ENCODE measurements around the gene RGS6. TPM values are rescaled to one million over a fixed set of nuclear protein-coding genes. Genes with fewer than 3 reads are reported as not detected.
A peak's percentile ranks its signal among the peaks of the same experiment; 100 is the strongest.

RGS6 gene
- total RNA-seq, 3 donors from 2014 or later: 3.4 to 9.2 (median 4.5) TPM

GRCh38 chr14:72409047-72409446, 476.8 kb downstream of the RGS6 start:
- intact Hi-C loops (cut with DNase I; ENCODE audit: low total_unique reads): no loop called here
- Histone ChIP-seq H3K27me3 (no peaks in the 10 kb centered on the region), H3K4me3 (no peak overlapping the region), H3K36me3 (no peaks in the 10 kb centered on the region), H3K27ac (no peak overlapping the region), H3K9me3 (no peaks in the 10 kb centered on the region), H3K4me1 (no peaks in the 10 kb centered on the region)
- no peak for TF ChIP-seq POLR2A (IDR thresholded peaks at IDR 0.05)
- no peak for TF ChIP-seq CTCF (IDR thresholded peaks at IDR 0.05)
- TF ChIP-seq POLR2AphosphoS5 (IDR thresholded peaks at IDR 0.05): no peak
- DNase-seq (ENCODE audit: low spot score in 2 of 2): no peak

GRCh38 chr14:72416081-72416849, 484.0 kb downstream of the RGS6 start:
- no peaks in the 10 kb centered on the region for H3K27me3 ChIP-seq
- H3K4me3 ChIP-seq: no peak overlapping the region
- peak overlapping the region in 1 of 2 donors; percentile 43 for H3K27ac ChIP-seq
- intact Hi-C loops (cut with DNase I; ENCODE audit: low total_unique reads): no loop called here
- H3K4me1 ChIP-seq: no peaks in the 10 kb centered on the region
- DNase-seq (ENCODE audit: low spot score in 2 of 2): no peak
- no peaks in the 10 kb centered on the region for H3K36me3 ChIP-seq
- TF ChIP-seq POLR2A (IDR thresholded peaks at IDR 0.05): no peak
- no peak for TF ChIP-seq CTCF (IDR thresholded peaks at IDR 0.05)
- TF ChIP-seq POLR2AphosphoS5 (IDR thresholded peaks at IDR 0.05): no peak
- peaks cover 0 to 10% of the 10 kb centered on the region in 2 donors for H3K9me3 ChIP-seq

GRCh38 chr14:72416892-72417291, 484.7 kb downstream of the RGS6 start:
- TF ChIP-seq CTCF (IDR thresholded peaks at IDR 0.05): peak in 2 of 3 donors; percentile 21 to 31
- TF ChIP-seq POLR2AphosphoS5 (IDR thresholded peaks at IDR 0.05): no peak
- Histone ChIP-seq H3K9me3 (peaks cover 0 to 10% of the 10 kb centered on the region in 2 donors), H3K36me3 (no peaks in the 10 kb centered on the region), H3K27ac (peak overlapping the region in 1 of 2 donors; percentile 43), H3K4me3 (no peak overlapping the region), H3K27me3 (no peaks in the 10 kb centered on the region), H3K4me1 (no peaks in the 10 kb centered on the region)
- intact Hi-C loops (cut with DNase I; ENCODE audit: low total_unique reads): no loop called here
- DNase-seq (ENCODE audit: low spot score in 2 of 2): no peak

- Histone ChIP-seq H3K36me3 (no peaks in the 10 kb centered on the region), H3K4me3 (no peak overlapping the region), H3K4me1 (no peaks in the 10 kb centered on the region), H3K27me3 (no peaks in the 10 kb centered on the region), H3K27ac (no peak overlapping the region), H3K9me3 (peaks cover 0 to 10% of the 10 kb centered on the region in 2 donors)
- no peak for DNase-seq (ENCODE audit: low spot score in 2 of 2)
- TF ChIP-seq POLR2A (IDR thresholded peaks at IDR 0.05) (no peak), POLR2AphosphoS5 (IDR thresholded peaks at IDR 0.05) (no peak), CTCF (IDR thresholded peaks at IDR 0.05) (no peak)
- intact Hi-C loops (cut with DNase I; ENCODE audit: low total_unique reads): no loop called here
Observed at GRCh38 chr14:72418806-72419205, 486.6 kb downstream of the RGS6 start.

- DNase-seq (ENCODE audit: low spot score in 2 of 2): no peak
- TF ChIP-seq POLR2A (IDR thresholded peaks at IDR 0.05) (no peak), POLR2AphosphoS5 (IDR thresholded peaks at IDR 0.05) (no peak), CTCF (IDR thresholded peaks at IDR 0.05) (no peak)
- intact Hi-C loops (cut with DNase I; ENCODE audit: low total_unique reads): no loop called here
- Histone ChIP-seq H3K4me3 (no peak overlapping the region), H3K36me3 (no peaks in the 10 kb centered on the region), H3K27ac (no peak overlapping the region), H3K4me1 (no peaks in the 10 kb centered on the region), H3K9me3 (peaks cover 0 to 10% of the 10 kb centered on the region in 2 donors), H3K27me3 (no peaks in the 10 kb centered on the region)
Observed at GRCh38 chr14:72419226-72419775, 487.1 kb downstream of the RGS6 start.

Data from breast epithelium (tissue), 4 donors.